ENCODE data around the gene DENND4A.

DNA sequence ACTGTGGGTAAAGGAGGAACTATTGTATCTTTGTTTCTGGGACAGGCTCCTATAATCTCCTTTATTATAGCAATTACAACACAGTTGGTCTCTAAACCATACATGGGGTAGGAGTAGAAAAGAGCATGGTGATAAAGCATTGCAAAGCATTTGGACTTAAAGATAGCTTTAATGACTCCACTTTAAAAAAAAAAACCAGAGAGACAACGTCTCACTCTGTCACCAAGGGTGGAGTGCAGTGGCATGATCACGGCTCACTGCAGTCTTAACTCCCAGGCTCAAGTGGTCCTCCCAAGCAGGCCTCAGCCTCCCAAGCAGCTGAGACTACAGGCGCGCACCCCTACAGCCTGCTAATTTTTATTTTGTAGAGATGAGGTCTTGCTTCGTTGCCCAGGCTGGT lies 68.2 kb downstream of the DENND4A start:
- no peak for TF ChIP-seq EZH2phosphoT487 (IDR thresholded peaks at IDR 0.05; ENCODE audit: borderline replicate concordance, low read length)
- TF ChIP-seq, protein P1, sequence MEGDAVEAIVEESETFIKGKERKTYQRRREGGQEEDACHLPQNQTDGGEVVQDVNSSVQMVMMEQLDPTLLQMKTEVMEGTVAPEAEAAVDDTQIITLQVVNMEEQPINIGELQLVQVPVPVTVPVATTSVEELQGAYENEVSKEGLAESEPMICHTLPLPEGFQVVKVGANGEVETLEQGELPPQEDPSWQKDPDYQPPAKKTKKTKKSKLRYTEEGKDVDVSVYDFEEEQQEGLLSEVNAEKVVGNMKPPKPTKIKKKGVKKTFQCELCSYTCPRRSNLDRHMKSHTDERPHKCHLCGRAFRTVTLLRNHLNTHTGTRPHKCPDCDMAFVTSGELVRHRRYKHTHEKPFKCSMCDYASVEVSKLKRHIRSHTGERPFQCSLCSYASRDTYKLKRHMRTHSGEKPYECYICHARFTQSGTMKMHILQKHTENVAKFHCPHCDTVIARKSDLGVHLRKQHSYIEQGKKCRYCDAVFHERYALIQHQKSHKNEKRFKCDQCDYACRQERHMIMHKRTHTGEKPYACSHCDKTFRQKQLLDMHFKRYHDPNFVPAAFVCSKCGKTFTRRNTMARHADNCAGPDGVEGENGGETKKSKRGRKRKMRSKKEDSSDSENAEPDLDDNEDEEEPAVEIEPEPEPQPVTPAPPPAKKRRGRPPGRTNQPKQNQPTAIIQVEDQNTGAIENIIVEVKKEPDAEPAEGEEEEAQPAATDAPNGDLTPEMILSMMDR (conservative IDR thresholded peaks at IDR 0.05; ENCODE audit: low read depth, low read length): no peak
- TF ChIP-seq EZH2 (IDR thresholded peaks at IDR 0.05; ENCODE audit: low read length, unreplicated experiment): no peak
